Glomerular visceral epithelial cell (primary cell): ENCODE measurements around the gene PTPRN2.
"Not testable (repeated sequence)": the region's sequence is repeated elsewhere in the genome, so short reads cannot be mapped to it uniquely, and the experiment has no call there.

Source experiments
- DNase-seq: peaks from one replicate; pipeline ENCODE4 v3.0.0-alpha.2; 2016; ENCODE audit errors: extremely low spot score

Gene PTPRN2

DNA sequence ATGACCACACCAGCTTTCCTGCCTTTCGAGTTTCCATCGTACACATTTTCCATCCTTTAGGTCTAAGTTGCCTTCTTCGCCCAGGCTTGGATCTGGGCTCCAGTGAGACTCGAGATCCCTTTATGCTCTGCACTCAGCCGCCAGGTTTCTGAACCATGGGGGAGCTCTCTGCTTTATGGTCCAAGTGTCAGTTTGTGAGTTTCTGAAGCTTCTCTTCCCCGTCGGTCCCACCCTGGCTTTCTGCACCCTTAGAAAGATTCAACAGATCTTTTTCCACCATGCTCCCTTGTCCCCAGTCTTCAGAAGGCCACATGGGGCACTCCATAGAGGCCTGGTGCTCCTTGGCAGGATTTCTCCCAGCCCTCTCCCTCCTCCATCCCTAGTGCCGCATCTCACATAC, 402.0 kb downstream of the PTPRN2 start:
- DNase-seq, result no peak

DNA sequence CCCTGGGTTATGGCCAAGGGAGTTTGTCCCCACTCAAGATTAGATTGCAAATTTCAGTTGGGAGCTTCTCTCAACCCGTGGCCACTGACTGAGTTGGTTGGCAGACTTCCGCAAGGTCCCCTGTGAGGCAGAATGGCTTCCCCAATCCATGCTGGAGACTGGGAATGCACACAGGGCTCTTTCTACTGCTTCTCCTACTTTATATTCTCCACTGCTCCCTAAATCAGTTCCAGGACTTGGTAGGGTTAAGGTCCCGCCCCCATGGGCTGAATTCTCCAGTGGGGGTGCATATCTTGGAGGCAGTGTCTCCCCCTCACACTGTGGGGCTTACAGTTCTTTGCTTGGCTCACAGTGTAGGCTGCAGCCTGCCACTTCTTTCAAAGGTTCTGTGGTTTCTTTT, 404.2 kb downstream of the PTPRN2 start:
- no peak for DNase-seq

DNA sequence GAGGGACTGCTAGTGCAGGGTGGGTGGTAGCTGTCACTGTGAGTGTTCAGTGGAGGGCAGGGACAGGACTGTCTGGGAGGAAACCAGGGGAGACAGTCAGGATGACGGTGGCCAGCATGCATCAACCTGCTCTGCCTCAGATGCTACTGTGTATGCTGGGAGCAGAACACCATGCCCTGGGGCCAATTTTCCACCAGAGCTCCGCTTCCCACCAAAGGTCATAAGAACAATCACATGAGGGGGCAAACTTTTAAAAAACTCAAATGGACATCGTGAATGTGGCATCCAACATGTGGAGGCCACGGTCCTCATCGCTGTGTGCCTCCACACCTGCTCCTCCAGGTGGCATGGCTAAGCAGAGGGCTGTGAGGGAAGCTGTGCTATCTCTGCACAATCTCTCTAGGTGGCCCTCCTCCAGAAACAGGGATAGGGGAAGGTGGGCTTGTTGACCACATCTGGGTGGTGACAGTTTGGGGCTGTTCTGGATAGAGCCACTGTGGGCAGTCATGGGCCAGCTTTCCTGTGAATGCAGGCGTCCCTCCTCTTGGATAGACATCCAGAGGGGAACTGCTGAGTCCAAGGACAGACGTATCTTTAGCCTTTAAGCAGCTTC, 411.0 kb downstream of the PTPRN2 start:
- DNase-seq, result no peak

DNA sequence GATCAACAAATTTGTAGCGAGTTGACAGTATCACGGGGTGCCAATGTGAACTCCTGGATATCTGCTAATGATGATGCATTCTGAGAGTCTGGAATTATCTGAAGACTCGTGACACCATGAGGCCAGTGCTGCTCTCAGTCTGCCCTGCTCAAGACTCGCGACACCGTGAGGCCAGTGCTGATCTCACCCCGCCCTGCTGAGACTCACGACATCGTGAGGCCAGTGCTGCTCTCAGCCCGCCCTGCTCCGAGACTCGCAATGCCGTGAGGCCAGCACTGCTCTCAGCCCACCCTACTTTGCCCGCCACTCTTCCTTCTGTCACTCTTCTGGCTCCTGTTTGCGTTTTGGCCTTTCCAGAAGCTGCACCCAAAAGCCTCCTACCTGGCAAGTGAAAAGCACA, 411.8 kb downstream of the PTPRN2 start:
- no peak for DNase-seq

DNA sequence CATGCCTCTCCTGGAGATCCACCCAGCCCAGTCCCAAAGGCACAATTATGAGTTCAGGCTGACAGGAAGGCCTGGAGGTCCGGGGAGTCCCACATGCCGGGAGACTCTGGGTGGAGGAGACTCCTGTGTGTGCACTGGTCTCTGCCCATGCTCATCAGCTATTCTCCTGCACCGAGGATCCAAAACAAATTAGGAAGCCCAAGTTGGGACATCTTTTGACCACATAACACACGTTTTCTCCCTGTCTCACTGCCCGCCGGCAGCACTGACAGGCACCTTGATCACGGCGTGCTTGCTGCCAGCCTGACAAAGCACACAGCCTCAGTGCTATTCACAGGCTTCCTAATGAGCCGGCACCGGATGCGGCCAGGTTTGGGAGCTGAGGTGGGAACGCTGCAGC, 412.7 kb downstream of the PTPRN2 start:
- DNase-seq, result no peak

DNA sequence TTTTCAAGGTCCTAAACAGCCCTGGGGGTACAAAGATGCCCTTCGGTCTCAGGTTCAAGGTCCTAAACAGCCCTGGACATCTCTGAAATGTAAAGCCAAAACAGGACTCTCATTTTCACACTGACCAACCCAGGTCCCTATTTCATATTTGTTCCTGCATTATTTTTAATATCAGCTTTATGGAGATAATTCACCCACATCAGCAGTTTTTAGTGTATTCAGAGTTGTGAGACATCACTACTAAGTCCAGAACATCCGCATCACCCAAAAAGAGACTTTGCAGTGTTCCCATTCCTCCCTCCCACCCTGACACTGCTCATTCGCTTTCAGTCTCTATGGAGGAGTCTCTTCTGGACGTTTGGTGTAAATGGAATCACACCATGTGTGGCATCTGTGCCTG, 420.2 kb downstream of the PTPRN2 start:
- no peak for DNase-seq

- no peak for DNase-seq
Observed at GRCh38 chr7:158166386-158167340, 421.0 kb downstream of the PTPRN2 start.

DNA sequence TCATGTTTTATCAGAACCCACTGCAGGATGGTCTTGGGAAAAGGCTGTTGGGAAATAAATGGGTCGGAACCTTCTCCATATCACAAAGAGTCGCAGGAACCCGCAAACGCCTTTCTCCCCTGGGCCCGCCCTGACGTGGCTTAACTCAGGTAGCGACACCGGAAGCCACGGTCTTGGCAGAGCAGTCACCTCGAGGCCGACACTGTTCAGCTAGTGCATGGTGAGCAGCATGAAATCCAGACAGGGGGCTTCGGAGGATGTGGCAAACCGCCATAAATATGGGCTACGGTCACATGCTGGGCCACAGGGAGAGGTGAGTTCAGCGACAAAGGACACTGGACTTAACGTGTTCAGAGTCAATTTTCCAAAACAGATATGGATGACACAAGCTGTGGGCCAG, 421.9 kb downstream of the PTPRN2 start:
- DNase-seq, result no peak

- no peak for DNase-seq
Observed at GRCh38 chr7:158164101-158165095, 423.2 kb downstream of the PTPRN2 start.

DNA sequence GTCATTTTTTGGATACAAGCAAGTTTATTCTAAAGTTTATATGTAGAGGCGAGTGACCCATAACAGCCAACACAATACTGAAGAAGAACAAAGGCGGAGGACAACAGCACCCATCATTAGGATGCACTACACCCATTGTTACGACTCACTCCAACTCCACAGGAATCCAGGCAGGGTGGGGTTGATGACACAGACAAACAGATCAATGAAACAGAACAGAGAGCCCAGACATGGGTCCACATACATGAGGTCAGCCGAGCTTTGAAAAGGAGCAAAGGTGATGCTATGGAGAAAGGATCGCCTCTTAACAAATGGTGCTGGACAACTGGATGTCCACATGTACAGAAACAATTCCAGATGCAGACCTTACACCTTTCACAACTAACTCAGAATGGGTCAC, 426.4 kb downstream of the PTPRN2 start:
- no peak for DNase-seq

DNA sequence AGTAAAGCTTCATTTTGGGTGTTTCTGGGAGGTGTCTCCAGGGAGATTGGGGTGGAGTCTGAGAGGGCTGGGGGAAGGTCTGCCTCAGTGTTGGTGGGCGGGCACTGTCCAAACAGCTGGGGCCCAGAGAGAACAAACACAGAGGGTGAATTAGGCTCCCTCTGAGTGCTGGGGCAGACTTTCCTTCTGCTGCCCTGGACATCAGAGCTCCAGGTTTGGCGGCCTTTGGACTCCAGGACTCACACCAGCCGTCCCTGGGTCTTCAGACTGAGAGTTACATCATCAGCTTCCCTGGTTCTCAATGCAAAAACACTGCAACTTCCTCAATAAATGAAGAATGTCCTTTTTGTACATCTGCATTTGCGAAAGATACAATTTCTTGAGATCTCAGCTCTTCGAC, 427.4 kb downstream of the PTPRN2 start:
- no peak for DNase-seq

DNA sequence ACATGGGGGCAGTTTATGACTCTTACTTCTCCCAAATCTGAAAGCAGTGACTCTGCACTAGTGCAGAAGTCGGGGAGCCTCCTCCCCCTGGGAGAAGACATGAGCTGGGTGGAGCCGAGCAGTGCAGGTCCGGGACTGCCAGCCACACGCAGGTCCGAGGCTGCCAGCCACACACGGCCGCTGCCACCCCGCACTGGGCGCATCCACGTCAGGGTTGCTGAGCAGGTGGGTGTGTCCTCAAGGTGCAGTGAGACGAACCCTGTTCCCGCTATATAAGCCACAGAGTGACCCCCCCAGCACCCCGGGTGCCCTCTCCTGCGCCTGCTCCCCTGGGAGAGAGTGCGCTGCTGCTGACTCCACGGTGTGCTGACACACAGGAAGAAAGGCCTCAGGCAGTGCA, 430.2 kb downstream of the PTPRN2 start:
- DNase-seq, result no peak

DNA sequence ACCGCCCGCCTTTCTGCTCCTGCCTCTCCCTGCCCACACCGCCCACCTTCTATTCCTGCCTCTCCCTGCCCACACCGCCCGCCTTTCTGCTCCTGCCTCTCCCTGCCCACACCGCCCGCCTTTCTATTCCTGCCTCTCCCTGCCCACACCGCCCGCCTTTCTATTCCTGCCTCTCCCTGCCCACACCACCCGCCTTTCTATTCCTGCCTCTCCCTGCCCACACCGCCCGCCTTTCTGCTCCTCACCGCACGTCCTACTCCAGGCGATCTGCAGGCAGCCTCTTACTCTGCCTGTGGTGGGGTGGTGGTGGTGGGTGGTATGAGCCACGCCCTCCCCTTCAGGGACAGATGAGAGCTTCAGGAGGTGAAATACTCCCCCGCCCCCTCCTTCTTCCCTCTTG, 436.4 kb downstream of the PTPRN2 start:
- DNase-seq, result peak; percentile 19

GRCh38 chr7:158150234-158150633, 437.4 kb downstream of the PTPRN2 start:
- DNase-seq, result no peak

DNA sequence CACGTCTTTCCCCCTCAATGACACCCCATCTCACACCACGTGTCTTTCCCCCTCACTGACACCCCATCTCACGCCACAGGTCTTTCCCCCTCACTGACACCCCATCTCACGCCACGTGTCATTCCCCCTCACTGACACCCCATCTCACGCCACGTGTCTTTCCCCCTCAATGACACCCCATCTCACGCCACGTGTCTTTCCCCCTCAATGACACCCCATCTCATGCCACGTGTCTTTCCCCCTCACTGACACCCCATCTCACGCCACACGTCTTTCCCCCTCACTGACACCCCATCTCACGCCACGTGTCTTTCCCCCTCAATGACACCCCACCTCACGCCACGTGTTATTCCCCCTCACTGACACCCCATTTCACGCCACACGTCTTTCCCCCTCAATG, 440.2 kb downstream of the PTPRN2 start:
- not testable (repeated sequence) for DNase-seq

DNA sequence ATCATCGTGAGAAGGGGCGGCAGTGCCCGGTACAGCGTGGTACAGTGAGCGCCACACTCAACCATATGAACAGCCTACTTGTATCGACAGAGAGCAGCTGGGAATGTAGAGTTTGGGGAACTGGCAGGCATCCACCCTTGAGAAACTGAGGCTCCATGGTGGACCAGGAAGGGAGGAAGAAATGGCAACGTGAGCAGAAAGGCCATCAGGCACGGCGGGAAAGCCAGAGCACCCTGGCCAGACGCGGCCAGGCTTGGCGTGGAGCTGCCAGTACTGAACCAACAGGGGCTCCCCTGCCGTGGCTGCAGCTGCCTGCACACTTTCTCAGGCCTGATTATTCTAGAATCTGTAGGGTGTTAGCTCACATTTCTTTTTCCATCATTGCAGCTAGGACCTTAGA, 442.3 kb downstream of the PTPRN2 start:
- no peak for DNase-seq

DNA sequence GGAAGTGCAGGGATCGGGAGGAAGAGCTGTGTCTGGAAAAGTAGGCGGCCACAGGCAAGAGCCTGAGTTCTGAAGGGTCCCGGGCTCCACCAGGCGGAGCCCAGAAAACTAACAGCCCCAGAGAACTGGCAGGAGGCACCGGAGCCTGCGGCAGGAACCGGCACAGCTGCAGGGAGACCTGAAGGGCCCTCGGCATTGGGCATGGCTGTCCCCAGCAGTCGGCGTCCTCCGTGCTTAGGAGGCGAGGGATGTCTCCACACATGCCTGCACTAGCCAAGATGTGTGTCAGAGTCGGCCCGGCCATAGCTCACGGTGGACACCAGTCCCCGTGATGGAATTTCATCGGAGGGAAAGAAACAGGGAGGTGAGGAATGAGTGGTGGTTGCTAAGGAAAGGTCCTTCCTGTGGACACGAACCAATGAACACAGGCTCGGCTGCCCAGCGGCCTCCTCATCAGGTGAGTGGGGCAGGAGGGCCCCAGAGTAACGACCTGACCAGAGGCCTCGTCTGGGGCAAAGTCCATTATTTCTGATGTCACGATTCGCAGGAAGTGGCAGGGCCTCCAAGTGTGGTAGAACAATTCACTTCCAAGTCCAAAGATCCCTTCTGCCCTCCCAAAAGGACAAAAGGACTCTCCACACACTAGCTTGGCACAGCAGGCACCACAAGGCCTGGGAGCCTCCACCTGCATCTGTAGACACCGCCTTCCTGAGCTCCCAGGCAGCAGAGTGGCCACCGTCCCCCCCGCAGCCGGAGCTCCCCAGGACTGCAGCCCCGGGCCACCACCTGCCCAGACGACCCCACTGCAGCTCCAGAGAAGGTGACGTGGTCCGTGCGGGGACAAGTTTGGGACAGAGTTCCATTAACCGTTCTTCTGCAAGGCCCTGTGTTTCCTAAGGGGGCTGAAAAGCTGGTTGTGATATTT, 444.2 kb downstream of the PTPRN2 start:
- DNase-seq, result no peak

- no peak for DNase-seq
Observed at GRCh38 chr7:158142657-158143056, 445.0 kb downstream of the PTPRN2 start.

- DNase-seq, result no peak
Observed at GRCh38 chr7:158141806-158142518, 445.7 kb downstream of the PTPRN2 start.

DNA sequence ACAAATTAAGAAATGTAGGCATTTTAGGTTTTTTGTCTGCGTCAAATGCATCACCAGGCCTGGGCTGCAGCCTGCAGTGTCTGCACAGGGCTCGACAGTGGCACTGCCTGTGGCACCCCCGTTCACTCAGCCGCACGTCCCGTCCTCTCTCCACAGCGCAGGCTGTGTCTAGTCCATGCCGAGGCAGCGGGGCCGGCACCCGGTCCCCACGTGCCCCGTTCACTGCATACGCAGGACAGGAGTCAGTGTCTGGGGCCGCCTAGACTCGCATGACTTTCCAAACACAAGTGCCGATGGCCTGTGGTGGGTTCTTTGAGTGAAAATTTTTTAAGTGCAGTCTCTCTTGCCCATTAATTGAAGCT, 446.4 kb downstream of the PTPRN2 start:
- DNase-seq, result no peak
